IMR-90 (cell line): ENCODE data around the gene PTPRN2. TPM values are rescaled to one million over a fixed set of nuclear protein-coding genes. Genes with fewer than 3 reads are reported as not detected.

Experiments used
- ATAC-seq: fragments of 200-7000 bp; cut with Tn5 transposase; 2 replicates; pipeline ENCODE4 v1.9.1; 2020; ENCODE audit warnings: low read depth, mild to moderate bottlenecking, moderate library complexity
- BruUV-seq: library from RNA; stranded (reverse); fragments of 400-500 nt; replicated peaks from 2 replicates; lab custom pipeline; 2021; lab: Mats Ljungman, UMichigan
- CTCF ChIA-PET: fragments of 300-600 bp; formaldehyde crosslinking; extraction: SDS; loops from one replicate; lab custom pipeline; 2021; ENCODE audit warnings: antibody characterized with exemption; lab: Yijun Ruan, JAX
- POLR2A ChIA-PET: fragments of 300-600 bp; sonication (Branson Sonifier 250); formaldehyde crosslinking; loops from one replicate; lab custom pipeline; 2022; ENCODE audit warnings: antibody characterized with exemption; ENCODE audit not compliant: unreplicated experiment; lab: Charles Lee
- DNase-seq: peaks from one replicate; pipeline ENCODE4 v3.0.0; 2013
- H2AFZ ChIP-seq: replicated peaks from 2 replicates; pipeline ENCODE3; 2013; ENCODE audit warnings: low read length, mild to moderate bottlenecking; ENCODE audit not compliant: poor library complexity
- H2AK5ac ChIP-seq: 2 replicates; pipeline ENCODE4 v1.6.1; 2013; ENCODE audit warnings: low read depth, low read length, inconsistent platforms
- H2AK9ac ChIP-seq: replicated peaks from 2 replicates; pipeline ENCODE3; 2013; ENCODE audit warnings: mild to moderate bottlenecking, low read depth, low read length, moderate library complexity; ENCODE audit not compliant: poor library complexity
- H2BK120ac ChIP-seq: 2 replicates; pipeline ENCODE4 v1.6.1; 2013; ENCODE audit warnings: low read depth, low read length, inconsistent platforms
- H2BK15ac ChIP-seq: 3 replicates; pipeline ENCODE4 v1.6.1; 2013; ENCODE audit warnings: low read depth, low read length, inconsistent platforms
- H2BK20ac ChIP-seq: 2 replicates; pipeline ENCODE4 v1.6.1; 2013; ENCODE audit warnings: low read depth, mild to moderate bottlenecking, inconsistent platforms, low read length, moderate library complexity
- H2BK5ac ChIP-seq: 2 replicates; pipeline ENCODE4 v1.6.1; 2013; ENCODE audit warnings: mild to moderate bottlenecking, low read depth, low read length, inconsistent platforms; ENCODE audit not compliant: poor library complexity, severe bottlenecking
- H3K14ac ChIP-seq: replicated peaks from 2 replicates; pipeline ENCODE4 v1.6.1; 2013; ENCODE audit warnings: low read depth, low read length, inconsistent platforms
- H3K18ac ChIP-seq: 2 replicates; pipeline ENCODE4 v1.6.1; 2013; ENCODE audit warnings: low read depth, low read length, control low read depth
- H3K23ac ChIP-seq: 2 replicates; pipeline ENCODE4 v1.6.1; 2013; ENCODE audit warnings: low read depth, low read length, inconsistent platforms
- H3K27ac ChIP-seq: 2 replicates; pipeline ENCODE4 v1.5.1; 2013; ENCODE audit warnings: mild to moderate bottlenecking, control low read depth, low read length; ENCODE audit not compliant: insufficient read depth
- H3K27me3 ChIP-seq: 2 replicates; pipeline ENCODE4 v1.6.1; 2013; ENCODE audit warnings: low read length; ENCODE audit not compliant: control insufficient read depth, insufficient read depth
- H3K36me3 ChIP-seq: 2 replicates; pipeline ENCODE4 v1.6.1; 2013; ENCODE audit warnings: low read length, mixed read lengths; ENCODE audit not compliant: control insufficient read depth, insufficient read depth
- H3K4ac ChIP-seq: 2 replicates; pipeline ENCODE4 v1.6.1; 2013; ENCODE audit warnings: low read depth, low read length, inconsistent platforms
- H3K4me1 ChIP-seq: 2 replicates; pipeline ENCODE4 v1.6.1; 2013; ENCODE audit warnings: low read length, mixed read lengths; ENCODE audit not compliant: control insufficient read depth, insufficient read depth
- H3K4me2 ChIP-seq: 2 replicates; pipeline ENCODE4 v1.6.1; 2013; ENCODE audit warnings: low read depth, mild to moderate bottlenecking, control low read depth, low read length, moderate library complexity
- H3K4me3 ChIP-seq: 2 replicates; pipeline ENCODE4 v1.5.1; 2013; ENCODE audit warnings: low read depth, mild to moderate bottlenecking, control low read depth, low read length, moderate library complexity; ENCODE audit not compliant: insufficient read depth
- H3K56ac ChIP-seq: 2 replicates; pipeline ENCODE4 v1.6.1; 2013; ENCODE audit warnings: low read length, inconsistent platforms; ENCODE audit not compliant: insufficient read depth; ENCODE audit errors: extremely low read depth
- H3K79me1 ChIP-seq, 2 experiments: 2 replicates each; pipeline ENCODE4 v1.6.1; 2013; ENCODE audit warnings: low read length in 2 of 2, inconsistent platforms in 1 of 2, low read depth in 1 of 2
- H3K9ac ChIP-seq: 2 replicates; pipeline ENCODE4 v1.6.1; 2013; ENCODE audit warnings: low read depth, low read length, control low read depth
- H3K9me1 ChIP-seq: 2 replicates; pipeline ENCODE4 v1.6.1; 2013; ENCODE audit warnings: low read length, inconsistent platforms; ENCODE audit not compliant: insufficient read depth
- H3K9me3 ChIP-seq: 2 replicates; pipeline ENCODE4 v1.6.1; 2013; ENCODE audit warnings: low read length; ENCODE audit not compliant: control insufficient read depth, insufficient read depth
- H4K20me1 ChIP-seq: 2 replicates; pipeline ENCODE4 v1.6.1; 2013; ENCODE audit warnings: low read length, inconsistent platforms; ENCODE audit not compliant: insufficient read depth
- H4K5ac ChIP-seq: 2 replicates; pipeline ENCODE4 v1.6.1; 2013; ENCODE audit warnings: mild to moderate bottlenecking, low read depth, low read length, control low read depth
- H4K8ac ChIP-seq, 2 experiments: 2 replicates each; pipeline ENCODE4 v1.6.1; 2013; ENCODE audit warnings: low read depth in 2 of 2, low read length in 2 of 2, control low read depth in 1 of 2, inconsistent platforms in 1 of 2
- H4K91ac ChIP-seq: 2 replicates; pipeline ENCODE4 v1.6.1; 2013; ENCODE audit warnings: low read depth, low read length, inconsistent platforms; ENCODE audit not compliant: insufficient read depth
- RFX5 ChIP-seq: IDR thresholded peaks from 2 replicates; pipeline ENCODE4 v1.8.0; 2012; ENCODE audit warnings: low read depth, mild to moderate bottlenecking, low read length, moderate library complexity
- WGBS, 2 experiments: methylation state at CpG; one replicate each; pipeline versions ENCODE4 v1.1.5 to v1.1.7; 2013; ENCODE audit warnings: missing lambda C conversion rate in 2 of 2; ENCODE audit not compliant: insufficient read length in 1 of 2; ENCODE audit errors: extremely low coverage in 2 of 2; 5-methylcytosine and 5-hydroxymethylcytosine counted together
- dilution Hi-C: fragments of 300-500 bp; cut with HindIII; formaldehyde crosslinking; loops from one replicate; pipeline ENCODE4 v1.14.3; 2018; ENCODE audit warnings: low sequenced_read_pairs; ENCODE audit not compliant: unreplicated experiment
- in situ Hi-C: fragments of 300-500 bp; cut with MboI; formaldehyde crosslinking; loops from 3 replicates; pipeline ENCODE4 v1.14.3; 2019; ENCODE audit warnings: low sequenced_read_pairs, inconsistent platforms, mixed read lengths
- intact Hi-C: fragments of 100-400 bp; cut with micrococcal nuclease; formaldehyde crosslinking; loops from 2 replicates; pipeline ENCODE4 v1.10.0; 2022
- polyA plus RNA-seq, 3 experiments: library from polyadenylated mRNA; depleted of rRNA; stranded (reverse); fragments of >200 nt; gene quantifications; 2 replicates each; pipeline ENCODE4 v1.2.3, GENCODE V29; 2012; ENCODE audit warnings: low replicate concordance in 1 of 3
- total RNA-seq: library from RNA; depleted of rRNA; stranded (reverse); fragments of >200 nt; gene quantifications from 2 replicates; pipeline ENCODE4 v1.2.3, GENCODE V29; 2012
- TF ChIP-seq, protein P1 (sequence below): fragments of 150-350 bp; IDR thresholded peaks from 2 replicates; pipeline ENCODE4 v1.6.1; 2017; ENCODE audit warnings: mild to moderate bottlenecking, antibody characterized with exemption, low read length, low read depth

PTPRN2 gene
- total and polyA plus RNA-seq, 2 of the 4 experiments (the other 2 are of a cell fraction): 0.03 TPM; not detected in 1

- Histone ChIP-seq H3K9ac (no peak overlapping the region), H2BK15ac (no peak overlapping the region), H4K8ac (no peak overlapping the region), H3K56ac (no peak overlapping the region), H3K79me1 (no peaks in the 10 kb centered on the region), H4K91ac (no peak overlapping the region), H3K18ac (no peak overlapping the region), H2BK120ac (no peak overlapping the region), H3K4ac (no peak overlapping the region), H3K9me3 (peaks cover 71% of the 10 kb centered on the region), H3K4me1 (no peaks in the 10 kb centered on the region), H2AK5ac (no peak overlapping the region), H3K23ac (no peak overlapping the region), H3K9me1 (no peaks in the 10 kb centered on the region), H3K36me3 (no peaks in the 10 kb centered on the region), H2BK5ac (no peak overlapping the region), H3K27me3 (no peaks in the 10 kb centered on the region), H3K27ac (no peak overlapping the region), H2AFZ (no peak overlapping the region), H3K4me3 (no peak overlapping the region), H3K4me2 (no peak overlapping the region), H4K20me1 (no peaks in the 10 kb centered on the region), H2AK9ac (no peak overlapping the region), H3K14ac (no peak overlapping the region), H4K5ac (no peak overlapping the region), H2BK20ac (no peak overlapping the region)
- CTCF ChIA-PET: no interaction called here
- POLR2A ChIA-PET: no interaction called here
- DNase-seq (no peak), ATAC-seq (no peak)
- no TSS peak for BruUV-seq
- TF ChIP-seq, protein P1, sequence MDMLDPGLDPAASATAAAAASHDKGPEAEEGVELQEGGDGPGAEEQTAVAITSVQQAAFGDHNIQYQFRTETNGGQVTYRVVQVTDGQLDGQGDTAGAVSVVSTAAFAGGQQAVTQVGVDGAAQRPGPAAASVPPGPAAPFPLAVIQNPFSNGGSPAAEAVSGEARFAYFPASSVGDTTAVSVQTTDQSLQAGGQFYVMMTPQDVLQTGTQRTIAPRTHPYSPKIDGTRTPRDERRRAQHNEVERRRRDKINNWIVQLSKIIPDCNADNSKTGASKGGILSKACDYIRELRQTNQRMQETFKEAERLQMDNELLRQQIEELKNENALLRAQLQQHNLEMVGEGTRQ: no peak
- no peak for TF ChIP-seq RFX5
- in situ Hi-C loops (no loop called here), intact Hi-C loops (no loop called here), dilution Hi-C loops (no loop called here)
- WGBS, 2 experiments: 69% methylated on average over 9 of the region's 12 CpGs; no CpG with 5 or more reads in 1 of the 2 experiments
These were observed 321.2 kb downstream of the PTPRN2 start for GRCh38 chr7:158266426-158266816.
